GM12872 (cell line): ENCODE data around the gene PLA2G12A.

Source experiments
- TF ChIP-seq, protein P1 (sequence below): IDR thresholded peaks from 3 replicates; pipeline ENCODE4 v1.5.1; 2011; ENCODE audit warnings: low read depth, mild to moderate bottlenecking, low read length, moderate library complexity; ENCODE audit not compliant: insufficient read depth

Gene PLA2G12A

GRCh38 chr4:109690690-109691410 lies 39.0 kb downstream of the PLA2G12A start:
- TF ChIP-seq, protein P1, sequence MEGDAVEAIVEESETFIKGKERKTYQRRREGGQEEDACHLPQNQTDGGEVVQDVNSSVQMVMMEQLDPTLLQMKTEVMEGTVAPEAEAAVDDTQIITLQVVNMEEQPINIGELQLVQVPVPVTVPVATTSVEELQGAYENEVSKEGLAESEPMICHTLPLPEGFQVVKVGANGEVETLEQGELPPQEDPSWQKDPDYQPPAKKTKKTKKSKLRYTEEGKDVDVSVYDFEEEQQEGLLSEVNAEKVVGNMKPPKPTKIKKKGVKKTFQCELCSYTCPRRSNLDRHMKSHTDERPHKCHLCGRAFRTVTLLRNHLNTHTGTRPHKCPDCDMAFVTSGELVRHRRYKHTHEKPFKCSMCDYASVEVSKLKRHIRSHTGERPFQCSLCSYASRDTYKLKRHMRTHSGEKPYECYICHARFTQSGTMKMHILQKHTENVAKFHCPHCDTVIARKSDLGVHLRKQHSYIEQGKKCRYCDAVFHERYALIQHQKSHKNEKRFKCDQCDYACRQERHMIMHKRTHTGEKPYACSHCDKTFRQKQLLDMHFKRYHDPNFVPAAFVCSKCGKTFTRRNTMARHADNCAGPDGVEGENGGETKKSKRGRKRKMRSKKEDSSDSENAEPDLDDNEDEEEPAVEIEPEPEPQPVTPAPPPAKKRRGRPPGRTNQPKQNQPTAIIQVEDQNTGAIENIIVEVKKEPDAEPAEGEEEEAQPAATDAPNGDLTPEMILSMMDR = no peak

DNA sequence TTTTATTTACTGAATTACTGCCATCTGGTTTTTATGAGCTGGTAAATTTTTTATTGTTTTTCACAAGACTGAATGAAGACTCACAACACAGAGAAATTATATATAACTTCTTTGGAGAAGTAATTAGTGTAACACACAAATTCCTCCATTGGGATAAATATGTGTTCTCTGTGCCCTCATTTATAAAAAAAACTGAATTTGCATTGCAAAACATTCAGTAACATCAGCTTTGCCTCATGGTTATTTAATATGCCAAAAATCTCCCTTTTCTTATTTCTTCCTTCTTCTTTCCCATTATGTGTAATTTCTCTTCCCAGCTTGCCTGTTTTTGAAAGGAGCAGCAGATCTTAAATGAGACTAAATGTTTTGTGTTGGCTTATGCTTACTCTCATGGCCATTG lies 45.1 kb downstream of the PLA2G12A start:
- TF ChIP-seq, protein P1 = no peak

DNA sequence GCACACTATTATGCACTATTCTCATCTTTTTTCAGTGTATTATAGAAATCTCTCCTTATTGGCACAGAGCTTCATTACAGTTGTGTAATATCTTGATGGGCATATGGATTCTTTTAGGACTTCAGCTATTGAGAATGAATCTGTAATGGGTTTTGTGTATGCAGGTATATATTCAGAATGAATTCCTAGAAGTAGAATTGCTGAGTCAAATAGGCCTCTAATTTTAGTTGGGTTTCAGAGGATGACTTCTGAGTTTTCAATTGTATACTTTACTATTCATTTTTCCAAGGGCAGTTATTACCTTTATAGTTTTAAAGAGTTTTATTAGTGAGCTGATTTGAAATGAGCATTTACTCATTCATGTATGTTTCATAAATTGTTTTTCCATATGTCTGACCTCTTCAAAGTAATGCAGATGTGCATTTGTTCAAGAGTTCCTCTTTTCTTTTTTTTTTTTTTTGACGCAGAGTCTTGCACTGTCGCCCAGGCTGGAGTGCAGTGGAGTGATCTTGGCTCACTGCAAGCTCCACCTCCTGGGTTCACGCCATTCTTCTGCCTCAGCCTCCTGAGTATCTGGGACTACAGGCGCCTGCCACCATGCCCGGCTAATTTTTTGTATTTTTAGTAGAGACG lies 46.1 kb downstream of the PLA2G12A start:
- TF ChIP-seq, protein P1 = no peak

DNA sequence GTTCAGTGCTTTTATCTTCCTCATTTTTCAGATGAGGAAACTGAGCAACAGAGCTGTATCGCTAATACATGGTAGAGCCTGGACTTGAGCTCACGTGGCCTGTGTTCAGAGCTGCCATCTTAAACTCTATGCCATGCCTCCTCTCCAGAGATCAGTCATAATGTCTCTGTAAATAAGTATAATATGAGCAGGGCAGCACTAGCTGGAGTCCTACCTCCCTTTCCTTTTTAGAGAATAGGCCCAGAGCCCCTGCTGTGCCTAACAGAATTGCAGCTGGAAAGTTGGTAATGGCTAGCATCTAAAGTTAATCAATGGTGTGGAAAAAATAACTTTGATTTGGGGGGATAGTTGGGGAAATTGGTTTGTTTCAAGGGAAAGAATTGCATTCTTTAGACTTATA lies 47.0 kb downstream of the PLA2G12A start:
- TF ChIP-seq, protein P1 = no peak

DNA sequence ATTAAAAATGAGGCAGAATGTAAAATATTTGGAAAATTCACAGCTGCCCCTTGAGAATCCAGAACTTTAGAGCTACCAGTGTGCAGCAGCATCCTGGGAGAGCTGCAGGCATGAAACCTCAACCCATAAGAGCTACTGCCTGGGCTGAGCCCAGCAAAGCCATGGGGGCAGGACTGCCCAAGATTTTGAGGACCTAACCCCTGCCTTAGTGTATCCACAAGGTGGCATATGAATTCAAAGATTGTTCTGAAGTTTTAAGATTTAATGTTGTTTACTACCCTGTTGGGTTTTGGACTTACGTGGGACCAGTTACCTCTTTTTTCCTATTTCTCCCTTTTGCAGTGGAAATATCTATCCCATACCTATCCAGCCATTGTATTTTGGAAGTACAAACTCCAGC lies 53.0 kb downstream of the PLA2G12A start:
- TF ChIP-seq, protein P1 = peak; percentile 17; the same call in 1 of the 3 replicates

GRCh38 chr4:109675843-109676242 lies 54.0 kb downstream of the PLA2G12A start:
- TF ChIP-seq, protein P1 = no peak

- TF ChIP-seq, protein P1 = no peak
Observed at GRCh38 chr4:109675181-109675580, 54.7 kb downstream of the PLA2G12A start.
